GM21723 (cell line): ENCODE results near the gene GLS.
"Not testable (repeated sequence)": the region's sequence is repeated elsewhere in the genome, so short reads cannot be mapped to it uniquely, and the experiment has no call there.

Source experiments
- ATAC-seq: cut with Tn5 transposase; IDR thresholded peaks from one replicate; pipeline ENCODE4 v1.9.1; 2021; ENCODE audit warnings: mild to moderate bottlenecking, moderate library complexity; ENCODE audit not compliant: unreplicated experiment

The GLS gene

GRCh38 chr2:190880378-190881083 lies at the start of gene GLS:
TSS of gene GLS (plus strand) at chr2:190880821. CDS start at chr2:190881085, 264 bp downstream.
- ATAC-seq: peak; percentile 71

- ATAC-seq: no peak
These were observed 48.7 kb upstream of the GLS start for GRCh38 chr2:190831941-190832340.

GRCh38 chr2:190834890-190835208 lies 45.8 kb upstream of the GLS start:
- no peak for ATAC-seq

- no peak for ATAC-seq
These were observed 45.2 kb upstream of the GLS start for GRCh38 chr2:190835303-190835930.

GRCh38 chr2:190836767-190837166 lies 43.9 kb upstream of the GLS start:
- no peak for ATAC-seq

- ATAC-seq: no peak
These were observed 43.2 kb upstream of the GLS start for GRCh38 chr2:190837420-190837819.

- no peak for ATAC-seq
These were observed 42.7 kb upstream of the GLS start for GRCh38 chr2:190837952-190838361.

- ATAC-seq: no peak
These were observed 42.1 kb upstream of the GLS start for GRCh38 chr2:190838492-190838910.

GRCh38 chr2:190840569-190841172 lies 40.0 kb upstream of the GLS start:
- no peak for ATAC-seq

- ATAC-seq: no peak
These were observed 38.7 kb upstream of the GLS start for GRCh38 chr2:190841707-190842505.

GRCh38 chr2:190842606-190843104 lies 38.0 kb upstream of the GLS start:
- ATAC-seq: no peak

- ATAC-seq: peak; percentile 91
These were observed 36.5 kb upstream of the GLS start for GRCh38 chr2:190843890-190844699.

- ATAC-seq: no peak
These were observed 35.8 kb upstream of the GLS start for GRCh38 chr2:190844700-190845401.

GRCh38 chr2:190846746-190847145 lies 33.9 kb upstream of the GLS start:
- ATAC-seq: no peak

GRCh38 chr2:190847504-190848081 lies 33.0 kb upstream of the GLS start:
- no peak for ATAC-seq

- ATAC-seq: no peak
These were observed 30.8 kb upstream of the GLS start for GRCh38 chr2:190849774-190850173.

- ATAC-seq: not testable (repeated sequence)
These were observed 27.6 kb upstream of the GLS start for GRCh38 chr2:190853022-190853421.

- ATAC-seq: peak; percentile 63
These were observed 26.9 kb upstream of the GLS start for GRCh38 chr2:190853531-190854383.

- ATAC-seq: no peak
These were observed 25.9 kb upstream of the GLS start for GRCh38 chr2:190854726-190855125.
